Right lobe of liver (tissue), 4 donors: ENCODE data around the gene GAN.

Experiments used
- CTCF ChIP-seq, 4 donors: fragments of 200-600 bp in 3 of 4; fragments of 450-650 bp in 1 of 4; IDR thresholded peaks; one replicate each; pipeline versions ENCODE4 v1.5.1 to v1.8.0; 2016 to 2022; ENCODE audit warnings: antibody characterized with exemption in 4 of 4, mild to moderate bottlenecking in 2 of 4
- POLR2A ChIP-seq: fragments of 450-650 bp; IDR thresholded peaks from one replicate; pipeline ENCODE4 v1.6.1; 2017; ENCODE audit warnings: antibody characterized with exemption, mild to moderate bottlenecking
- donor health status: DM: no; HTN: no; CAD: no.
- donor health status: DM: no; HTN: no; CAD: no.
- donor health status: DM: no; HTN: yes; CAD: no.

GRCh38 chr16:81374550-81374949 lies 59.8 kb downstream of the GAN start:
- TF ChIP-seq CTCF (IDR thresholded peaks at IDR 0.05), result no peak
- no peak for TF ChIP-seq POLR2A
